GM12878 (cell line): ENCODE data around the gene C1orf87.

Experiments used
- CHD4 ChIP-seq: fragments of 200-600 bp; sonication (generic); IDR thresholded peaks from 2 replicates; pipeline ENCODE4 v1.6.1; 2016; ENCODE audit warnings: mild to moderate bottlenecking
- EP300 ChIP-seq, 2 experiments: fragments of 150-350 bp in 1 of 2; IDR thresholded peaks; 2 replicates each; pipeline ENCODE4 v1.6.1; 2011 to 2012; ENCODE audit warnings: low read depth in 2 of 2, low read length in 2 of 2, borderline replicate concordance in 1 of 2, improper control_type of control experiment in 1 of 2, inconsistent platforms in 1 of 2; ENCODE audit not compliant: control insufficient read depth in 1 of 2
- POLR2A ChIP-seq: IDR thresholded peaks from 2 replicates; pipeline ENCODE4 v1.6.1; 2011; ENCODE audit warnings: low read depth, mild to moderate bottlenecking, low read length
- RELA ChIP-seq: fragments of 450-650 bp; IDR thresholded peaks from 2 replicates; pipeline ENCODE4 v1.8.0; 2014; ENCODE audit warnings: borderline replicate concordance; ENCODE audit not compliant: partially characterized antibody
- ZSCAN29 ChIP-seq: fragments of 450-650 bp; IDR thresholded peaks from 2 replicates; pipeline ENCODE4 v1.6.1; 2017; ENCODE audit warnings: mild to moderate bottlenecking, moderate library complexity
- TF ChIP-seq, protein P1 (sequence below), 3 experiments: IDR thresholded peaks in 2 of 3; conservative IDR thresholded peaks in 1 of 3; 2 replicates each; pipeline ENCODE4 v1.5.1; 2011; ENCODE audit warnings: low read depth in 3 of 3, low read length in 3 of 3, mild to moderate bottlenecking in 3 of 3, control low read depth in 2 of 3, moderate library complexity in 2 of 3, inconsistent platforms in 1 of 3, mixed read lengths in 1 of 3; ENCODE audit not compliant: control insufficient read depth in 2 of 3, insufficient read depth in 1 of 3; ENCODE audit errors: extremely low read depth in 1 of 3
- TF ChIP-seq, protein P2 (sequence below): fragments of 450-650 bp; IDR thresholded peaks from 2 replicates; pipeline ENCODE4 v1.6.1; 2017; ENCODE audit warnings: mild to moderate bottlenecking
- TF ChIP-seq, protein P3 (sequence below): IDR thresholded peaks from 2 replicates; pipeline ENCODE4 v1.6.1; 2012; ENCODE audit warnings: low read depth, low read length, improper control_type of control experiment
- TF ChIP-seq, protein P4 (sequence below): IDR thresholded peaks from 2 replicates; pipeline ENCODE4 v1.6.1; 2012; ENCODE audit warnings: mild to moderate bottlenecking, low read depth, low read length

DNA sequence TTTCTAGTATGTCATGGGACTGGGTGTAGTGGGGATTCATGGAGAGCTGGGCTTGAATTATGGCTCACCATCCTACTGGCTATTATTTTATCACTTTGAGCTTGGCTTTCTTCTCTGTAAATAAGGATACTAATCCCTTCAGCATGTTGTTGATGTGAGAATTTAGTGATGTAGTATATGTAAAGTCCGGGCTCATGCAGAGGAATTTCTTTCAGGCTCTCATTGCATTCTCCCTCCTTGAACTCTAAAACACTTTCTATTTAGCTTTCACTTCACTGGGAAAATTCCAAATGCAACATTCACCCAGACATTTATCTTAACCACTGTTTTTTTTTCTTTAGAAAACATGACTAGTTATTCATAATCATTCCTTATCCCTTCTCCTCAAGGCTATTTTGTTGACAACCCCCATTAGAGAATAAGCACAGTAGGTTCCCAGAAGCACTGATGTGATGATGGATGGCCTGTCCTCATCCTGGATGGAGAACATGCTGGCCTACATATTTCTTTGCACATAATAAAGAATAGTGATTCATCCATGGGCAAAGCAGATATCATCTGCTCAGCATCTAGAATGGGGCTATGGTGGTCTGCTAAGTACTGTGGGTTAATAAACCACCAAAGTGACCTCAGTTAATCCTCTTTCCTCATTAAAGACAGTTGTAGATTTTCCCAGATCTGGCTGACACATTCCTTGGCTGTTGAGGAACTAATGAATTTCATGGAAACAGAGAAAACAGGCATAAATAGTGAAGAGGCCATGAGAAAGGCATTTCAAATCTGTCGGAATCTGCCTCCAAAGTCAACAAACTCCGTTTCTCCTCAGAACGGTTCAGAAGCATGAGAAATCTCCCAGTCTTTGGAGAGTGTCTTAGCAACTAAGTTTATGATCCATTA lies 79.0 kb downstream of the C1orf87 start:
- TF ChIP-seq, protein P1, sequence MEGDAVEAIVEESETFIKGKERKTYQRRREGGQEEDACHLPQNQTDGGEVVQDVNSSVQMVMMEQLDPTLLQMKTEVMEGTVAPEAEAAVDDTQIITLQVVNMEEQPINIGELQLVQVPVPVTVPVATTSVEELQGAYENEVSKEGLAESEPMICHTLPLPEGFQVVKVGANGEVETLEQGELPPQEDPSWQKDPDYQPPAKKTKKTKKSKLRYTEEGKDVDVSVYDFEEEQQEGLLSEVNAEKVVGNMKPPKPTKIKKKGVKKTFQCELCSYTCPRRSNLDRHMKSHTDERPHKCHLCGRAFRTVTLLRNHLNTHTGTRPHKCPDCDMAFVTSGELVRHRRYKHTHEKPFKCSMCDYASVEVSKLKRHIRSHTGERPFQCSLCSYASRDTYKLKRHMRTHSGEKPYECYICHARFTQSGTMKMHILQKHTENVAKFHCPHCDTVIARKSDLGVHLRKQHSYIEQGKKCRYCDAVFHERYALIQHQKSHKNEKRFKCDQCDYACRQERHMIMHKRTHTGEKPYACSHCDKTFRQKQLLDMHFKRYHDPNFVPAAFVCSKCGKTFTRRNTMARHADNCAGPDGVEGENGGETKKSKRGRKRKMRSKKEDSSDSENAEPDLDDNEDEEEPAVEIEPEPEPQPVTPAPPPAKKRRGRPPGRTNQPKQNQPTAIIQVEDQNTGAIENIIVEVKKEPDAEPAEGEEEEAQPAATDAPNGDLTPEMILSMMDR (IDR thresholded peaks at IDR 0.05 in 2 of 3, conservative IDR thresholded peaks at IDR 0.05 in 1 of 3; ENCODE audit: control insufficient read depth in 2 of 3, extremely low read depth in 1 of 3, insufficient read depth in 1 of 3, low read depth in 3 of 3, low read length in 3 of 3) = no peak
- TF ChIP-seq, protein P2, sequence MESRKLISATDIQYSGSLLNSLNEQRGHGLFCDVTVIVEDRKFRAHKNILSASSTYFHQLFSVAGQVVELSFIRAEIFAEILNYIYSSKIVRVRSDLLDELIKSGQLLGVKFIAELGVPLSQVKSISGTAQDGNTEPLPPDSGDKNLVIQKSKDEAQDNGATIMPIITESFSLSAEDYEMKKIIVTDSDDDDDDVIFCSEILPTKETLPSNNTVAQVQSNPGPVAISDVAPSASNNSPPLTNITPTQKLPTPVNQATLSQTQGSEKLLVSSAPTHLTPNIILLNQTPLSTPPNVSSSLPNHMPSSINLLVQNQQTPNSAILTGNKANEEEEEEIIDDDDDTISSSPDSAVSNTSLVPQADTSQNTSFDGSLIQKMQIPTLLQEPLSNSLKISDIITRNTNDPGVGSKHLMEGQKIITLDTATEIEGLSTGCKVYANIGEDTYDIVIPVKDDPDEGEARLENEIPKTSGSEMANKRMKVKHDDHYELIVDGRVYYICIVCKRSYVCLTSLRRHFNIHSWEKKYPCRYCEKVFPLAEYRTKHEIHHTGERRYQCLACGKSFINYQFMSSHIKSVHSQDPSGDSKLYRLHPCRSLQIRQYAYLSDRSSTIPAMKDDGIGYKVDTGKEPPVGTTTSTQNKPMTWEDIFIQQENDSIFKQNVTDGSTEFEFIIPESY = no peak
- TF ChIP-seq, protein P3, sequence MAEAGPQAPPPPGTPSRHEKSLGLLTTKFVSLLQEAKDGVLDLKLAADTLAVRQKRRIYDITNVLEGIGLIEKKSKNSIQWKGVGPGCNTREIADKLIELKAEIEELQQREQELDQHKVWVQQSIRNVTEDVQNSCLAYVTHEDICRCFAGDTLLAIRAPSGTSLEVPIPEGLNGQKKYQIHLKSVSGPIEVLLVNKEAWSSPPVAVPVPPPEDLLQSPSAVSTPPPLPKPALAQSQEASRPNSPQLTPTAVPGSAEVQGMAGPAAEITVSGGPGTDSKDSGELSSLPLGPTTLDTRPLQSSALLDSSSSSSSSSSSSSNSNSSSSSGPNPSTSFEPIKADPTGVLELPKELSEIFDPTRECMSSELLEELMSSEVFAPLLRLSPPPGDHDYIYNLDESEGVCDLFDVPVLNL = no peak
- TF ChIP-seq, protein P4, sequence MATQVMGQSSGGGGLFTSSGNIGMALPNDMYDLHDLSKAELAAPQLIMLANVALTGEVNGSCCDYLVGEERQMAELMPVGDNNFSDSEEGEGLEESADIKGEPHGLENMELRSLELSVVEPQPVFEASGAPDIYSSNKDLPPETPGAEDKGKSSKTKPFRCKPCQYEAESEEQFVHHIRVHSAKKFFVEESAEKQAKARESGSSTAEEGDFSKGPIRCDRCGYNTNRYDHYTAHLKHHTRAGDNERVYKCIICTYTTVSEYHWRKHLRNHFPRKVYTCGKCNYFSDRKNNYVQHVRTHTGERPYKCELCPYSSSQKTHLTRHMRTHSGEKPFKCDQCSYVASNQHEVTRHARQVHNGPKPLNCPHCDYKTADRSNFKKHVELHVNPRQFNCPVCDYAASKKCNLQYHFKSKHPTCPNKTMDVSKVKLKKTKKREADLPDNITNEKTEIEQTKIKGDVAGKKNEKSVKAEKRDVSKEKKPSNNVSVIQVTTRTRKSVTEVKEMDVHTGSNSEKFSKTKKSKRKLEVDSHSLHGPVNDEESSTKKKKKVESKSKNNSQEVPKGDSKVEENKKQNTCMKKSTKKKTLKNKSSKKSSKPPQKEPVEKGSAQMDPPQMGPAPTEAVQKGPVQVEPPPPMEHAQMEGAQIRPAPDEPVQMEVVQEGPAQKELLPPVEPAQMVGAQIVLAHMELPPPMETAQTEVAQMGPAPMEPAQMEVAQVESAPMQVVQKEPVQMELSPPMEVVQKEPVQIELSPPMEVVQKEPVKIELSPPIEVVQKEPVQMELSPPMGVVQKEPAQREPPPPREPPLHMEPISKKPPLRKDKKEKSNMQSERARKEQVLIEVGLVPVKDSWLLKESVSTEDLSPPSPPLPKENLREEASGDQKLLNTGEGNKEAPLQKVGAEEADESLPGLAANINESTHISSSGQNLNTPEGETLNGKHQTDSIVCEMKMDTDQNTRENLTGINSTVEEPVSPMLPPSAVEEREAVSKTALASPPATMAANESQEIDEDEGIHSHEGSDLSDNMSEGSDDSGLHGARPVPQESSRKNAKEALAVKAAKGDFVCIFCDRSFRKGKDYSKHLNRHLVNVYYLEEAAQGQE = no peak
- TF ChIP-seq POLR2A = no peak
- TF ChIP-seq EP300 (IDR thresholded peaks at IDR 0.05; ENCODE audit: borderline replicate concordance in 1 of 2, control insufficient read depth in 1 of 2, low read depth in 2 of 2, low read length in 2 of 2) = no peak
- TF ChIP-seq RELA = no peak
- no peak for TF ChIP-seq ZSCAN29
- no peak for TF ChIP-seq CHD4
